ENCODE results near the gene SAMD11.

DNA sequence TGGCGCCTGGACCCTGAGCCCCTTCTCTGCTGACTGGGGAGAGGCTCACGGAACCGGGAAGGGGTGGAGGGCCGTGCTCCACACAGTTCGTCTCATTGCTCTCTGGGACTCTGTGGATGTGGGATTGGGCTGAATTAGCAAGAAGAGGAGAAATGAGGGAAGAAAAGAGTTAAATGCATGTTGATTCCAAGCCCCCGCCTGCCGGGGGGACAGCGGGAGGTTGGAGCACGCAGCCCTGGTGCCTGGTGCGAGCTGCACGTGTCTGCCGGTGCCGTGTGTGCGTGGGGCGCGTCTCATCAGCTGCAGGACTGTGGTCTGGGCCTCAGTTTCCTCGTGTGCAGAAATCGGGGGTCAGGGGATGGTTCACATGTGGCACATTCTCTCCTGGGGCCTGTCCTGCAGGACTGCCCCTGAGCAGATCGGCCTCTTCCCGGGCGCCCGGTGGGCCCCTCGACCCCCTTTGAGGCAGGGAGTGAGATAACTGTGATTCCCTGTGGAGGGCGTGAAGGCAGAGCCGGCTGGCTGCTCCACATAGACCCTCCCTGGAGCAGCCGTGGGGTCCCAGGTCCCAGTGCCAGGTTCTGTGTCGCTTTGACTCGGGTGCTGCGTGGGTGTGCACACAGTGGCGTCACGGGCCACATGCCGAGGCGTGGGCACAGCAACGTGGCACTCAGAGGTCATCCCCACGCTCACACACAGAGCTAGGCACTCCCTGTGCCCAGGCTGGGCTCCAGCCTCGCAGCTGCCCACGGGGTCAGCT lies 11.4 kb downstream of the SAMD11 start:
- TF ChIP-seq, protein P1, sequence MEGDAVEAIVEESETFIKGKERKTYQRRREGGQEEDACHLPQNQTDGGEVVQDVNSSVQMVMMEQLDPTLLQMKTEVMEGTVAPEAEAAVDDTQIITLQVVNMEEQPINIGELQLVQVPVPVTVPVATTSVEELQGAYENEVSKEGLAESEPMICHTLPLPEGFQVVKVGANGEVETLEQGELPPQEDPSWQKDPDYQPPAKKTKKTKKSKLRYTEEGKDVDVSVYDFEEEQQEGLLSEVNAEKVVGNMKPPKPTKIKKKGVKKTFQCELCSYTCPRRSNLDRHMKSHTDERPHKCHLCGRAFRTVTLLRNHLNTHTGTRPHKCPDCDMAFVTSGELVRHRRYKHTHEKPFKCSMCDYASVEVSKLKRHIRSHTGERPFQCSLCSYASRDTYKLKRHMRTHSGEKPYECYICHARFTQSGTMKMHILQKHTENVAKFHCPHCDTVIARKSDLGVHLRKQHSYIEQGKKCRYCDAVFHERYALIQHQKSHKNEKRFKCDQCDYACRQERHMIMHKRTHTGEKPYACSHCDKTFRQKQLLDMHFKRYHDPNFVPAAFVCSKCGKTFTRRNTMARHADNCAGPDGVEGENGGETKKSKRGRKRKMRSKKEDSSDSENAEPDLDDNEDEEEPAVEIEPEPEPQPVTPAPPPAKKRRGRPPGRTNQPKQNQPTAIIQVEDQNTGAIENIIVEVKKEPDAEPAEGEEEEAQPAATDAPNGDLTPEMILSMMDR (IDR thresholded peaks at IDR 0.05) = no peak
- no peak for TF ChIP-seq POLR2A (IDR thresholded peaks at IDR 0.05)
- no peak for TF ChIP-seq POLR2AphosphoS5 (IDR thresholded peaks at IDR 0.05)

Data from transverse colon (tissue), 4 donors.